Peyer's patch (tissue), 4 donors: ENCODE data around the gene FAM234B. TPM values are rescaled to one million over a fixed set of nuclear protein-coding genes. Genes with fewer than 3 reads are reported as not detected.
"Not testable (repeated sequence)": the region's sequence is repeated elsewhere in the genome, so short reads cannot be mapped to it uniquely, and the experiment has no call there.

Experiments
- DNase-seq, 3 donors: peaks; one replicate each; pipeline ENCODE4 v3.0.0-alpha.2; 2017 to 2019
- H3K27ac ChIP-seq, 4 donors: fragments of 200-600 bp; sonication (generic); one replicate each; pipeline ENCODE4 v1.5.1; 2016 to 2019
- H3K27me3 ChIP-seq, 2 donors: fragments of 200-600 bp; sonication (generic); one replicate each; pipeline ENCODE4 v1.5.1; 2019
- H3K36me3 ChIP-seq, 3 donors: fragments of 200-600 bp; sonication (generic); one replicate each; pipeline ENCODE4 v1.5.1; 2016 to 2019
- H3K4me1 ChIP-seq, 4 donors: fragments of 200-600 bp; sonication (generic); one replicate each; pipeline ENCODE4 v1.5.1; 2016 to 2019
- H3K4me3 ChIP-seq, 4 donors: fragments of 200-600 bp; sonication (generic); 1 replicate in 3 of 4; 2 replicates in 1 of 4; pipeline ENCODE4 v1.5.1; 2016 to 2019; ENCODE audit warnings: mild to moderate bottlenecking in 1 of 4
- H3K9me3 ChIP-seq, 4 donors: fragments of 200-600 bp; sonication (generic); one replicate each; pipeline ENCODE4 v1.5.1; 2016 to 2019; ENCODE audit warnings: mild to moderate bottlenecking in 1 of 4
- POLR2A ChIP-seq, 2 donors: fragments of 450-650 bp; IDR thresholded peaks; one replicate each; pipeline ENCODE4 v1.5.1; 2017; ENCODE audit warnings: antibody characterized with exemption in 2 of 2, mild to moderate bottlenecking in 2 of 2, moderate library complexity in 2 of 2
- total RNA-seq, 4 donors: library from RNA; depleted of rRNA; stranded (reverse); fragments of >200 nt; gene quantifications; one replicate each; pipeline ENCODE4 v1.1.0, GENCODE V29; 2016
- TF ChIP-seq, protein P1 (sequence below), 6 experiments: fragments of 450-650 bp in 4 of 6; fragments of 200-600 bp in 2 of 6; sonication (generic) in 1 of 6; IDR thresholded peaks; one replicate each; pipeline ENCODE4 v1.5.1; 2017 to 2019; ENCODE audit warnings: antibody characterized with exemption in 6 of 6, mild to moderate bottlenecking in 3 of 6, moderate library complexity in 1 of 6

FAM234B gene
- total RNA-seq, 4 donors from 2014 or later: 6.5 to 9.1 (median 7.2) TPM

DNA sequence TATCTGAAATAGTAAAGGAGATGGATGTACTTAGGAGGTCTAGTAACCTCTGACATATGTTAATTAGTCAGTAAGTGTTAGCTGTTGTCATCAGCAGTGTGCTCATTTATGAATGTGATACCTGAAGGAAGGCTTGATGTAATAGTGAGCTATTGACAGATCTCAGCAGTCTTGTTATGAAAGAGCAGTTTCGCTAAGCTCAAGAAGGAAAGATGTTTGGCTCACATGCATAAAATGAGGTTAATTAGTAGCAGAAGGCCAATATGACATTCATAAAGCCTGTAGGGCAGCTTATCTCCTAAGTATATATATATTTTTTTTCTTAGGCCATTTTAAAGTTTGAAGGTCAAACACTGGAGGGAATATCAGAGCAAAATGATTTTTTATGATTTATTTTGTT is 2.8 kb downstream of the FAM234B start:
- H3K27ac ChIP-seq: peak overlapping the region in 1 of 4 donors; percentile 74
- no peaks in the 10 kb centered on the region for H3K27me3 ChIP-seq
- no peak overlapping the region for H3K4me3 ChIP-seq
- H3K4me1 ChIP-seq: no peaks in the 10 kb centered on the region
- DNase-seq: no peak
- no peaks in the 10 kb centered on the region for H3K36me3 ChIP-seq
- TF ChIP-seq POLR2A (IDR thresholded peaks at IDR 0.05): peak in 1 of 2 donors; percentile 16
- TF ChIP-seq, protein P1, sequence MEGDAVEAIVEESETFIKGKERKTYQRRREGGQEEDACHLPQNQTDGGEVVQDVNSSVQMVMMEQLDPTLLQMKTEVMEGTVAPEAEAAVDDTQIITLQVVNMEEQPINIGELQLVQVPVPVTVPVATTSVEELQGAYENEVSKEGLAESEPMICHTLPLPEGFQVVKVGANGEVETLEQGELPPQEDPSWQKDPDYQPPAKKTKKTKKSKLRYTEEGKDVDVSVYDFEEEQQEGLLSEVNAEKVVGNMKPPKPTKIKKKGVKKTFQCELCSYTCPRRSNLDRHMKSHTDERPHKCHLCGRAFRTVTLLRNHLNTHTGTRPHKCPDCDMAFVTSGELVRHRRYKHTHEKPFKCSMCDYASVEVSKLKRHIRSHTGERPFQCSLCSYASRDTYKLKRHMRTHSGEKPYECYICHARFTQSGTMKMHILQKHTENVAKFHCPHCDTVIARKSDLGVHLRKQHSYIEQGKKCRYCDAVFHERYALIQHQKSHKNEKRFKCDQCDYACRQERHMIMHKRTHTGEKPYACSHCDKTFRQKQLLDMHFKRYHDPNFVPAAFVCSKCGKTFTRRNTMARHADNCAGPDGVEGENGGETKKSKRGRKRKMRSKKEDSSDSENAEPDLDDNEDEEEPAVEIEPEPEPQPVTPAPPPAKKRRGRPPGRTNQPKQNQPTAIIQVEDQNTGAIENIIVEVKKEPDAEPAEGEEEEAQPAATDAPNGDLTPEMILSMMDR (IDR thresholded peaks at IDR 0.05): no peak
- H3K9me3 ChIP-seq: no peaks in the 10 kb centered on the region

DNA sequence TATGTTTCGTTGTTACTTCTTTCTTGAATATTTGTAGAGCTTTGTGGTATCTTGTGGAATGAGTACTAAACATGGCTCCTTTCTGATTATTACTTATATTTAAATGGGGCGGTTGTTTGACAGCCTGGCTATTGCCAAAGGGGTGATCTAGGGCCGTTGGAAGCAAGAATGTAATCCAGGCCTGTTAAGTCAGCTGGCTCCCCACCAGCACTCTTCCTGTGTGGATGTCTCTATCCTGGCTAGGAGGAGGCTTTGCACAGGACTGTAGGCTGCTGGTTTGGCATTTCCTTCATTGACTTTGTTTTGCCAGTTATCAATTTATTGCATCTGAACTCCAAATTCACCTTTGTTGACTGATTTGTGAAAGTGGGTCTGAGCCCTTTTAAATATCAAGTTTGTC is 5.6 kb downstream of the FAM234B start:
- H3K36me3 ChIP-seq: no peaks in the 10 kb centered on the region
- no peaks in the 10 kb centered on the region for H3K9me3 ChIP-seq
- H3K27me3 ChIP-seq: no peaks in the 10 kb centered on the region
- H3K27ac ChIP-seq: no peak overlapping the region
- no peaks in the 10 kb centered on the region for H3K4me1 ChIP-seq
- no peak overlapping the region for H3K4me3 ChIP-seq
- no peak for TF ChIP-seq POLR2A (IDR thresholded peaks at IDR 0.05)
- TF ChIP-seq, protein P1 (IDR thresholded peaks at IDR 0.05): no peak
- no peak for DNase-seq

DNA sequence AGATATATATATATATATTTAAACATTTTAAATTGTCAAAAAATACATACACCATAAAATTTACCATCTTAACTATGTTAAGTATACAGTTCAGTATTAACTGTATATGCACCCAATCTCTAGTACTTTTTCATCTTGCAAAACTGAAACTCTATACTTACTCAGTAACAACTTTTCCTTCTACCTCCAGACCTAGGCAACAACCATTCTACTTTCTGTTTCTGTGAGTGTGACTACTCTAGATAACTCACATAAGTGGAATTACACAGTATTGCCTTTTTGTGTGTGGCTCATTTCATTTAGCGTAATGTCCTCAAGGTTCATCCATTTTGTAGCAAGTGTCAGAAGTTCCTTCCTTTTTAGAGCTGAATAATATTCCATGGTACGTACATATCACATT is 8.2 kb downstream of the FAM234B start:
- Histone ChIP-seq H3K4me3 (no peak overlapping the region), H3K27me3 (no peaks in the 10 kb centered on the region), H3K4me1 (no peaks in the 10 kb centered on the region), H3K27ac (no peak overlapping the region), H3K9me3 (no peaks in the 10 kb centered on the region), H3K36me3 (no peaks in the 10 kb centered on the region)
- no peak for DNase-seq
- TF ChIP-seq, protein P1 (IDR thresholded peaks at IDR 0.05): no peak
- TF ChIP-seq POLR2A (IDR thresholded peaks at IDR 0.05): no peak

DNA sequence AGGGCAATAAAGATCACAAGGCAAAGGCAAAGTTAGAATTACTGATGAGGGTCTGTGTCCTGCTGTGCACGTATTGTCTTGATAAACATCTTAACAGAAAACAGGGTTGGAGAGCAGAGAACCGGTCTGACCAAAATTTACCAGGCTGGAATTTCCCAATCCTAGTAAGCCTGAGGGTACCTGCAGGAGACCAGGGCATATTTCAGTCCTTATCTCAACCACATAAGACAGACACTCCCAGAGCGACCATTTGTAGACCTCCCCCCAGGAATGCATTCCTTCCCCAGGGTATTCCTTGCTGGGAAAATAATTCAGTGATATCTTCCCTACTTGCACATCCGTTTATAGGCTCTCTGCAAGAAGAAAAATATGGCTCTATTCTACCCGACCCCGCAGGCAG is 9.4 kb downstream of the FAM234B start:
- not testable (repeated sequence) for H3K36me3 ChIP-seq, DNase-seq, H3K4me1 ChIP-seq, H3K9me3 ChIP-seq, H3K4me3 ChIP-seq, H3K27me3 ChIP-seq, H3K27ac ChIP-seq

DNA sequence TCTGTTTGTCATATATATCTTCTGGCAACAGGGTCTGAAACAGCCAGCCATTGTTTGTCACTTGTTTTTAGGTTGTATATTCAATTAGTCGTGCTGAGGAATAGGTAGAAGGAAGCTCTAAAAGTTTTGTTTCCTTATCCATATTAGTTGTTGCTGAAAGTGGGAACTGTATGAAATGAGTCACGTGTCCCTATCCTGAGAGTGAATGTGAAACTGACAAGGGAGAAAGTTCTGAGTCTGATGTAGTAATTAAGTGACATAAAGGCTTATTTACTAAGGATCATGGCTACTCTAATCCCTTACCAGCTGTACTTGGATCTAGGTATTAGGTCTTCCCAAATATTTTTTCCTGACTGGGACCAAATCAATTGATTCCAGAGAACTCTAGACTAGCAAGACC is 16.4 kb downstream of the FAM234B start:
- no peaks in the 10 kb centered on the region for H3K9me3 ChIP-seq
- no peaks in the 10 kb centered on the region for H3K27me3 ChIP-seq
- H3K4me1 ChIP-seq: no peaks in the 10 kb centered on the region
- peaks cover 0 to 15% (median 0%) of the 10 kb centered on the region in 3 donors for H3K36me3 ChIP-seq
- H3K4me3 ChIP-seq: no peak overlapping the region
- no peak overlapping the region for H3K27ac ChIP-seq
- DNase-seq: no peak
- TF ChIP-seq POLR2A (IDR thresholded peaks at IDR 0.05): no peak
- TF ChIP-seq, protein P1 (IDR thresholded peaks at IDR 0.05): no peak

DNA sequence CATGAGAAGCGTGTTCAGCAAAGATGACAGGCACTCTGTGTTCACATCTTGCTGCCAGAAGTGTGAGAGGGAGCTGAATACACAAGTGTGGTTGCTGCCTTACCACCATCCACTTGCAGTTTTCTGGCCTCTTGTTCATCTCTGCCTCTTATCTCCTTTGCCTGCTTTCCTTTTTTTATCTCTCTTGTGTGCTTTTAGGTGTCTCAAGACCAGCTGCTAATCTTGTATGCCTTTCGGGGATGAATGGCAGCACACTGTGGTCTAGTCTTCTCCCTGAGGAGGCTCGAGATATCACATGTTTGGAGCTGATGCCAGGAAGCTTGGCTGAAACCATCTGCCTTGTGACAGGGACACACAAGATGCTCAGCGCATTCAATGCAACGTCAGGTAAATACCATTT is 17.2 kb downstream of the FAM234B start:
- H3K4me1 ChIP-seq: no peaks in the 10 kb centered on the region
- H3K36me3 ChIP-seq: peaks cover 0 to 15% (median 0%) of the 10 kb centered on the region in 3 donors
- H3K27ac ChIP-seq: no peak overlapping the region
- DNase-seq: no peak
- no peaks in the 10 kb centered on the region for H3K27me3 ChIP-seq
- H3K9me3 ChIP-seq: no peaks in the 10 kb centered on the region
- H3K4me3 ChIP-seq: no peak overlapping the region
- TF ChIP-seq POLR2A (IDR thresholded peaks at IDR 0.05): no peak
- TF ChIP-seq, protein P1 (IDR thresholded peaks at IDR 0.05): no peak
